HG02852 (cell line): Measurements from ENCODE around the gene ARHGEF1.

Source experiments
- ATAC-seq: cut with Tn5 transposase; IDR thresholded peaks from one replicate; pipeline ENCODE4 v1.9.1; 2021; ENCODE audit warnings: mild to moderate bottlenecking, moderate library complexity; ENCODE audit not compliant: unreplicated experiment

ARHGEF1 gene

GRCh38 chr19:41917676-41918075 lies 34.7 kb downstream of the ARHGEF1 start:
- no peak for ATAC-seq

GRCh38 chr19:41918095-41918494 lies 35.1 kb downstream of the ARHGEF1 start:
- no peak for ATAC-seq

- ATAC-seq, result no peak
Observed at GRCh38 chr19:41918653-41919244, 35.8 kb downstream of the ARHGEF1 start.

- no peak for ATAC-seq
Observed at GRCh38 chr19:41919948-41920712, 37.1 kb downstream of the ARHGEF1 start.

- no peak for ATAC-seq
Observed at GRCh38 chr19:41920882-41921576, 38.0 kb downstream of the ARHGEF1 start.

- no peak for ATAC-seq
Observed at GRCh38 chr19:41921577-41922576, 38.9 kb downstream of the ARHGEF1 start.

GRCh38 chr19:41922585-41922984 lies 39.6 kb downstream of the ARHGEF1 start:
- no peak for ATAC-seq

GRCh38 chr19:41923045-41923788 lies 40.2 kb downstream of the ARHGEF1 start:
- ATAC-seq, result no peak

- ATAC-seq, result no peak
Observed at GRCh38 chr19:41924151-41925145, 41.5 kb downstream of the ARHGEF1 start.

- no peak for ATAC-seq
Observed at GRCh38 chr19:41925208-41926003, 42.4 kb downstream of the ARHGEF1 start.

- ATAC-seq, result no peak
Observed at GRCh38 chr19:41926028-41926762, 43.2 kb downstream of the ARHGEF1 start.

- no peak for ATAC-seq
Observed at GRCh38 chr19:41926763-41927496, 43.9 kb downstream of the ARHGEF1 start.

GRCh38 chr19:41927497-41928192 lies 44.7 kb downstream of the ARHGEF1 start:
- no peak for ATAC-seq

GRCh38 chr19:41928221-41928683 lies 45.3 kb downstream of the ARHGEF1 start, which contains the start of gene ERFL:
Gene ERFL (minus strand): TSS chr19:41928449. CDS start chr19:41912919, 15,530 bp downstream.
- no peak for ATAC-seq

- no peak for ATAC-seq
Observed at GRCh38 chr19:41928754-41929535, 46.0 kb downstream of the ARHGEF1 start.
